Upper lobe of right lung (tissue), 1 donor: Measurements from ENCODE around the gene TMED1. TPM values are rescaled to one million over a fixed set of nuclear protein-coding genes. Genes with fewer than 3 reads are reported as not detected.
A peak's percentile ranks its signal among the peaks of the same experiment; 100 is the strongest.

Experiments
- ATAC-seq: fragments of 200-7000 bp; cut with Tn5 transposase; one replicate; pipeline ENCODE4 v1.9.1; 2020; ENCODE audit warnings: mild to moderate bottlenecking, moderate library complexity
- DNase-seq: peaks from one replicate; pipeline ENCODE4 v3.0.0-alpha.2; 2020
- H3K27ac ChIP-seq: fragments of 200-600 bp; one replicate; pipeline ENCODE4 v1.8.0; 2022
- H3K27me3 ChIP-seq: fragments of 200-600 bp; one replicate; pipeline ENCODE4 v1.8.0; 2022; ENCODE audit warnings: mild to moderate bottlenecking
- H3K36me3 ChIP-seq: fragments of 200-600 bp; one replicate; pipeline ENCODE4 v1.8.0; 2022
- H3K4me1 ChIP-seq: fragments of 200-600 bp; one replicate; pipeline ENCODE4 v1.8.0; 2022
- H3K4me3 ChIP-seq: fragments of 200-600 bp; one replicate; pipeline ENCODE4 v1.8.0; 2022; ENCODE audit warnings: mild to moderate bottlenecking
- H3K9me3 ChIP-seq: fragments of 200-600 bp; one replicate; pipeline ENCODE4 v1.8.0; 2022
- CTCF ChIP-seq: fragments of 200-600 bp; IDR thresholded peaks from one replicate; pipeline ENCODE4 v1.8.0; 2022; ENCODE audit warnings: antibody characterized with exemption
- intact Hi-C: fragments of 100-400 bp; cut with DNase I; formaldehyde crosslinking; loops from one replicate; pipeline ENCODE4 v1.11.0; 2022
- total RNA-seq: library from RNA; stranded (reverse); fragmentation: NEBNext Ultra II Directional; extraction: Animal tissue kit (Norgen Biotek cat#: 25700); gene quantifications from one replicate; pipeline ENCODE4 v1.2.1, GENCODE V29; 2021
- donor health status: DM: no; HTN: yes; CAD: no; lungs with severe emphysema.

The TMED1 gene
- total RNA-seq, 1 donor from 2014 or later, result 25.3 TPM

GRCh38 chr19:10803252-10803651 is 32.8 kb downstream of the TMED1 start:
- H3K27ac ChIP-seq, result no peak overlapping the region
- DNase-seq, result no peak
- peaks cover 97% of the 10 kb centered on the region for H3K36me3 ChIP-seq
- no peak overlapping the region for H3K4me3 ChIP-seq
- intact Hi-C loops, result no loop called here
- H3K4me1 ChIP-seq, result no peaks in the 10 kb centered on the region
- ATAC-seq, result no peak
- no peaks in the 10 kb centered on the region for H3K9me3 ChIP-seq
- no peaks in the 10 kb centered on the region for H3K27me3 ChIP-seq
- no peak for TF ChIP-seq CTCF

GRCh38 chr19:10802479-10802878 is 33.5 kb downstream of the TMED1 start:
- intact Hi-C loops, result no loop called here
- no peaks in the 10 kb centered on the region for H3K27me3 ChIP-seq
- DNase-seq (no peak), ATAC-seq (no peak)
- peaks cover 98% of the 10 kb centered on the region for H3K36me3 ChIP-seq
- no peaks in the 10 kb centered on the region for H3K9me3 ChIP-seq
- H3K27ac ChIP-seq, result no peak overlapping the region
- no peak for TF ChIP-seq CTCF
- H3K4me3 ChIP-seq, result no peak overlapping the region
- H3K4me1 ChIP-seq, result no peaks in the 10 kb centered on the region

GRCh38 chr19:10800488-10800887 is 35.5 kb downstream of the TMED1 start:
- ATAC-seq, result no peak
- no peaks in the 10 kb centered on the region for H3K9me3 ChIP-seq
- no peak for DNase-seq
- no peak for TF ChIP-seq CTCF
- H3K36me3 ChIP-seq, result peaks cover 98% of the 10 kb centered on the region
- intact Hi-C loops, result no loop called here
- no peaks in the 10 kb centered on the region for H3K27me3 ChIP-seq
- no peaks in the 10 kb centered on the region for H3K4me1 ChIP-seq
- no peak overlapping the region for H3K27ac ChIP-seq
- H3K4me3 ChIP-seq, result no peak overlapping the region

GRCh38 chr19:10797541-10798256 is 38.3 kb downstream of the TMED1 start:
- intact Hi-C loops, result no loop called here
- no peak for DNase-seq
- Histone ChIP-seq H3K4me3 (no peak overlapping the region), H3K27me3 (no peaks in the 10 kb centered on the region), H3K36me3 (peaks cover 96% of the 10 kb centered on the region), H3K4me1 (no peaks in the 10 kb centered on the region), H3K27ac (no peak overlapping the region), H3K9me3 (no peaks in the 10 kb centered on the region)
- ATAC-seq, result peak; percentile 52
- no peak for TF ChIP-seq CTCF

DNA sequence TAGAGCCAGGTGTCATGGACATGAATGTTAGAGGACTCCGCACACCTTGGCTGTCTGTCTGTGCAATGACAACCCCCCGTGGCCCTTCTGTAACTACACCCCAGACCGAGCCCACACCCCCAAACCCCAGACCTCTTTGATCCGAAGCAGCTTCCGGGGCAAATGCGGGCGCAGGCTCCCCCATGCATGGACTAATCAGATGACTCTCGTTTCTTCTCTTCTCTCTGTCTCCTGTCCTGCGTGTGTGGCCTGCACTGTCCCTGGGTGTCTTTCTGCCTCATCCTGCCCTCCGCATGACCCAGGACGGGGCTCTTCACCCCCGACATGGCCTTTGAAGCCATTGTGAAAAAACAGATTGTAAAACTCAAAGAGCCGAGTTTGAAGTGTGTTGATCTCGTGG is 38.9 kb downstream of the TMED1 start:
- ATAC-seq (no peak), DNase-seq (no peak)
- H3K36me3 ChIP-seq, result peaks cover 96% of the 10 kb centered on the region
- no peak overlapping the region for H3K27ac ChIP-seq
- TF ChIP-seq CTCF, result no peak
- no peaks in the 10 kb centered on the region for H3K27me3 ChIP-seq
- H3K4me1 ChIP-seq, result no peaks in the 10 kb centered on the region
- H3K4me3 ChIP-seq, result no peak overlapping the region
- intact Hi-C loops, result no loop called here
- H3K9me3 ChIP-seq, result no peaks in the 10 kb centered on the region

GRCh38 chr19:10796653-10797052 is 39.4 kb downstream of the TMED1 start:
- peaks cover 97% of the 10 kb centered on the region for H3K36me3 ChIP-seq
- no peak overlapping the region for H3K4me3 ChIP-seq
- no peak for ATAC-seq
- no peaks in the 10 kb centered on the region for H3K27me3 ChIP-seq
- no peaks in the 10 kb centered on the region for H3K4me1 ChIP-seq
- no peak overlapping the region for H3K27ac ChIP-seq
- H3K9me3 ChIP-seq, result no peaks in the 10 kb centered on the region
- no peak for TF ChIP-seq CTCF
- DNase-seq, result no peak
- intact Hi-C loops, result no loop called here
